Astrocyte of the spinal cord (primary cell): ENCODE results near the gene PJA2.

Experiments used
- DNase-seq: peaks from one replicate; pipeline ENCODE4 v3.0.0; 2011; ENCODE audit warnings: low read depth, low spot score
- H3K4me3 ChIP-seq: 2 replicates; pipeline ENCODE4 v1.5.1; 2011; ENCODE audit warnings: low read depth, mild to moderate bottlenecking, low read length, moderate library complexity
- CTCF ChIP-seq: IDR thresholded peaks from 2 replicates; pipeline ENCODE4 v1.5.1; 2012; ENCODE audit warnings: low read depth, mild to moderate bottlenecking, low read length, inconsistent platforms
- in situ Hi-C: cut with HindIII; loops from 2 replicates; pipeline ENCODE4 v1.10.0; 2017; ENCODE audit warnings: low sequenced_read_pairs

Gene PJA2

DNA sequence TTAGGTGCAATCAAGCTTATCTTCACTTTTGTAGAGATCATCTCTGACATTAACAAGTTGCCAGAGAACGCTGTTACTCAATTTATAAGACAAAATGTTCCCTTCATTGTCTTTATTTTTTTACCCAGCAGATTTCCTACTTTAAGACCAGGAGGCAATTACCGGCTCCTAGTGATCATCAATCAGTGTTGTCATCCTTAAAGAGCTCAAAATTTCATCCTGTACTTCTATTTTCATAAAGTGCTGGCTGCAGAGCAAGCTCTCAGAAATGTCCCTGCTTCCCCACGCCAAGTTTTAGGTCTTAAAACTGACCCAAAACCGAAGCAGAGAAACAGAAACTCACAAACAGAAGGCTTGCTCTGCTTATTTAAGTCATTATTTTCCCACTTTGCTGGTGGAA lies 82.9 kb downstream of the PJA2 start:
- in situ Hi-C loops, result no loop called here
- no peak for TF ChIP-seq CTCF
- DNase-seq, result no peak
- no peak overlapping the region for H3K4me3 ChIP-seq

DNA sequence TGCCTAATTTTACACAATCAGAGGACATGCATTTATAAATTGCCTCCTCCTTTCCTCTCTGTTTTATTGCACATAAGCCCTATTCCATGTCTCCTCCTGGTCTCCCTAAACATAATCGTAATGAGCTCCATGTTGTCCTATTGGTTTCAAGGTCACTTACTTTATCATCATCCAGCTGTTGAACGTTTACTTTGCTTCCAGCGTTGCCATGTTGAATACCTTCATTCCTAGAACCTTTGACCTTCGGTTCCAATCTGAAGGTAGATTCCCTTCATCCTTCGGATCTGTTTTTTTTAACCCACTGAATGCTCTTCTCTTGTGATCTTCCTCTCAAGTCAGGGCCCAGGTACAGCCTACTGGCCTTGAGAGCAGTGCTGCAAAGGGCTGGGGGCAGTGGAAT lies 84.3 kb downstream of the PJA2 start:
- H3K4me3 ChIP-seq, result no peak overlapping the region
- no peak for TF ChIP-seq CTCF
- no peak for DNase-seq
- in situ Hi-C loops, result no loop called here

DNA sequence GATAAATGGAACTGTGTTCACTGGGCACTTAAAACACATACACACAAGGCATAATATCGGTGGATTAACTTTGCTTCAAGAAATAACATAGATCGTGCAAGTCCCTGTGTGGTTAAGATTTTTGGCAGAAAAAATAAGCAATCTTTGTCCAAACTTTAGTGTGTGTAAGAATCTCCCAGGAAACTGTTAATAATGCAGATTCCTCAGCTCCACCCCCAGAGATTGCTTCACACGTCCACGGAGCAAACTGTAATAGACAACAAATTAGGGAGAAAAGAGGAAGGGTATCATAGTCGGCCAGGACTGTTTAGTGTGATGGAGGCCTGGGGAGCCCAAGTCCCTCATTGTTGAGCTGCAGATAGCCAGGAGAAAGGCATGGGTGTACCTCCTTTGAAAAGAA lies 84.8 kb downstream of the PJA2 start:
- in situ Hi-C loops, result no loop called here
- no peak for DNase-seq
- no peak for TF ChIP-seq CTCF
- no peak overlapping the region for H3K4me3 ChIP-seq

DNA sequence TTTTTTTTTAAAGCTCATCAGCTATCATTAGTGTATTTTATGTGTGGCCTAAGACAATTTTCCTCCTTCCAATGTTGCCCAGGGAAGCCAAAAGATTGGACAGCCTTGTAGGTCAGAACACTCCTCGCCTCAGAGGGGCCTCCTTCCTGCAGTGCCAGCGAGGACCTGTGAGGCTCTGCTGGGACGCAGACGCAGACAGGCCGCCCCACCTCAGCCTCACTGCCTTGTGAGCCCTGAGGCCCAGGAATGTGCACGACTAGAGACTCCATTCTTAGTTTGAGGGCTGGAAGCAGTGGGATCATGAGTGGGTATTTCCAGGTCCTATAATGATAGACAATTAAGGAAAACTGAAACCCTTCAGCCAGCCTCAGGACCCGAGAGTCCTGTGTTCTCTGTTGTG lies 85.4 kb downstream of the PJA2 start:
- no peak for DNase-seq
- in situ Hi-C loops, result no loop called here
- H3K4me3 ChIP-seq, result no peak overlapping the region
- no peak for TF ChIP-seq CTCF

DNA sequence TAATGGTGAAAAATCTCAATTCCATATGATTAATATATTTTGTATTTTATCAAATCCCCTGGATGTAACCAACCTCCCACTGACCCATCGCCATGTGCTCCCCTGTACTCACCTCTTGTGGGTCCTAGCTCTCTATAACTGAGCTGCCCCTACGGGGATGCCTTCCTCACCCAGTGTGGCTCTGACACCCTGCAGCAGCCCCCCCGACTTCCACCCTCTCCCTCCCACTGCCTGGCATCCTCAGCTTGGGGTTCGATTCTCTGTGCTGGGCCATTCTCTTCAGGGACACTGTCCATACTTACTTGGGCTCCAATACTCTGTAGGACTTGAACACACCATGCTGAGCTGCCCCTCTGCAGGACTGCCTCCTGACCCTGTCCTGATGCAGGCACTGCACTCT lies 87.1 kb downstream of the PJA2 start:
- no peak overlapping the region for H3K4me3 ChIP-seq
- no peak for DNase-seq
- no peak for TF ChIP-seq CTCF
- in situ Hi-C loops, result no loop called here

DNA sequence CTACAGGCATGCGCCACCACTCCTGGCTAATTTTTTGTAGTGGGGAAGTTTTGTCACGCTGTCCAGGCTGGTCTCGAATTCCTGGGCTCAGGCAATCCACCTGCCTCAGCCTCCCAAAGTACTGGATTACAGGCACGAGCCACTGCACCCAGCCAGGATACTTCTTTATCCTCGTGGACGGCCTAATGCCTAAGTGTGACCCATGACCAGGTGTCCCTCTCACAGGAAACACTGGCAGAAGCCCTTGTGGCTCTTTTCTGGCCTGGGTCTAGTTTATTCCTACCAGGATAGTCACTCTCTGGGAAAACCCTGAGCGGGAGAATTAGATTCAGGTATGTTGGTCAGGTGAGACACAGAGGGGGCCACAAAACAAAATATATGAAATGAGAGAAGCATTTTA lies 90.4 kb downstream of the PJA2 start:
- in situ Hi-C loops, result no loop called here
- no peak for TF ChIP-seq CTCF
- no peak for DNase-seq
- no peak overlapping the region for H3K4me3 ChIP-seq

DNA sequence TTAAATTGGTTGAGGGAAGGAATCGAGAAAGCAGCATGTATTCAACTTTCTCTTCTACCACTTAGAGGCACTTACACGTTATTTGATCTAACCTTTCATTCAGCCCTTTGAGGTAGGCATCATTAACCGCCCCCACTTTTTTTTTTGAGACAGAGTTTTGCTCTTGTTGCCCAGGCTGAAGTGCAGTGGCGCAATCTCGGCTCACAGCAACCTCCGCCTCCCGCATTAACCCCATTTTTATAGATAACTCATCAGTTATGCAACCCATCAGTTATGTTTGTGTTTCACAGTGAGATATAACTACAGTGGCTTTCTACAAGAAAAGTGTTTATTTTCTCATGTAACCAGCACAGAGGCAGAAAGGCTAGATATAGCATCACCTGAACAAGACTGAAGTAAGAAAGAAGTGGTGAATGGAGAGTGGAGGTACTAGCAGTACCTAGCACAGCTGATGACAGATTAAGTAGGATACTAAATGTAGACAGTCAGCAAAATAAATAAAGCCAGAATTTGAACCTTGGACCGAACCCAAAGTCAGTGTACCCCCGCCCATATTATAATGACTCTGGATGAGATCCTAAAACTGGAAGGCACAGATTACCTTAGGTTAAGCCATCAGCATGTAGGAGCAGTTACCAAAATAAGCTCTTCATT lies 91.2 kb downstream of the PJA2 start:
- in situ Hi-C loops, result no loop called here
- no peak for DNase-seq
- no peak overlapping the region for H3K4me3 ChIP-seq
- TF ChIP-seq CTCF, result no peak
